Subcutaneous abdominal adipose tissue (tissue), 5 donors: ENCODE measurements around the gene HSP90AA1.

Experiments used
- H3K27ac ChIP-seq: one replicate; pipeline ENCODE4 v1.7.0; 2013; ENCODE audit warnings: low read depth, mild to moderate bottlenecking, inconsistent platforms, low read length, moderate library complexity
- H3K27me3 ChIP-seq, 5 donors: one replicate each; pipeline ENCODE4 v1.7.0; 2013; ENCODE audit warnings: low read length in 5 of 5, inconsistent platforms in 1 of 5; ENCODE audit not compliant: control insufficient read depth in 5 of 5, insufficient read depth in 4 of 5
- H3K36me3 ChIP-seq, 5 donors: one replicate each; pipeline ENCODE4 v1.7.0; 2013; ENCODE audit warnings: low read length in 5 of 5; ENCODE audit not compliant: control insufficient read depth in 5 of 5, insufficient read depth in 5 of 5
- H3K4me1 ChIP-seq, 5 donors: one replicate each; pipeline ENCODE4 v1.7.0; 2013; ENCODE audit warnings: low read length in 5 of 5, mild to moderate bottlenecking in 3 of 5, moderate library complexity in 1 of 5; ENCODE audit not compliant: control insufficient read depth in 5 of 5, insufficient read depth in 5 of 5
- H3K4me3 ChIP-seq, 5 donors: one replicate each; pipeline ENCODE4 v1.7.0; 2013; ENCODE audit warnings: low read length in 5 of 5, low read depth in 1 of 5
- H3K9ac ChIP-seq, 5 donors: one replicate each; pipeline ENCODE4 v1.7.0; 2013; ENCODE audit warnings: low read length in 5 of 5, mild to moderate bottlenecking in 4 of 5, moderate library complexity in 3 of 5
- H3K9me3 ChIP-seq, 5 donors: one replicate each; pipeline ENCODE4 v1.7.0; 2013; ENCODE audit warnings: low read length in 5 of 5; ENCODE audit not compliant: control insufficient read depth in 5 of 5
- donor health status: healthy.
- donor health status: healthy.
- donor health status: healthy.
- donor health status: healthy.
- donor health status: healthy.

The HSP90AA1 gene

GRCh38 chr14:102057480-102058114 is 29.2 kb downstream of the HSP90AA1 start:
- Histone ChIP-seq H3K9ac (no peak overlapping the region), H3K4me3 (no peak overlapping the region), H3K36me3 (peaks cover 0 to 19% (median 6%) of the 10 kb centered on the region in 5 donors), H3K27ac (no peak overlapping the region), H3K4me1 (peaks cover 0 to 6% (median 0%) of the 10 kb centered on the region in 5 donors), H3K9me3 (no peaks in the 10 kb centered on the region), H3K27me3 (no peaks in the 10 kb centered on the region)

GRCh38 chr14:102056694-102057442 is 30.0 kb downstream of the HSP90AA1 start:
- Histone ChIP-seq H3K27ac (no peak overlapping the region), H3K9ac (no peak overlapping the region), H3K4me1 (peaks cover 0 to 6% (median 0%) of the 10 kb centered on the region in 5 donors), H3K9me3 (no peaks in the 10 kb centered on the region), H3K4me3 (no peak overlapping the region), H3K27me3 (no peaks in the 10 kb centered on the region), H3K36me3 (peaks cover 0 to 26% (median 13%) of the 10 kb centered on the region in 5 donors)

- Histone ChIP-seq H3K9ac (no peak overlapping the region), H3K9me3 (no peaks in the 10 kb centered on the region), H3K36me3 (peaks cover 0 to 41% (median 27%) of the 10 kb centered on the region in 5 donors), H3K27ac (no peak overlapping the region), H3K4me3 (no peak overlapping the region), H3K27me3 (no peaks in the 10 kb centered on the region), H3K4me1 (peaks cover 0 to 6% (median 0%) of the 10 kb centered on the region in 5 donors)
Measured at GRCh38 chr14:102055181-102055901, 31.5 kb downstream of the HSP90AA1 start.

GRCh38 chr14:102052522-102052921 is 34.3 kb downstream of the HSP90AA1 start:
- Histone ChIP-seq H3K4me1 (peaks cover 0 to 10% (median 0%) of the 10 kb centered on the region in 5 donors), H3K36me3 (peaks cover 0 to 69% (median 55%) of the 10 kb centered on the region in 5 donors), H3K27ac (no peak overlapping the region), H3K9me3 (no peaks in the 10 kb centered on the region), H3K9ac (no peak overlapping the region), H3K27me3 (no peaks in the 10 kb centered on the region), H3K4me3 (no peak overlapping the region)

- Histone ChIP-seq H3K36me3 (peaks cover 0 to 83% (median 56%) of the 10 kb centered on the region in 5 donors), H3K4me1 (peaks cover 0 to 21% (median 7%) of the 10 kb centered on the region in 5 donors), H3K4me3 (no peak overlapping the region), H3K9ac (no peak overlapping the region), H3K9me3 (no peaks in the 10 kb centered on the region), H3K27me3 (no peaks in the 10 kb centered on the region), H3K27ac (no peak overlapping the region)
Measured at GRCh38 chr14:102050625-102051024, 36.2 kb downstream of the HSP90AA1 start.

- no peak overlapping the region for H3K27ac ChIP-seq
Measured at GRCh38 chr14:102050026-102050405, 36.8 kb downstream of the HSP90AA1 start.

GRCh38 chr14:102049258-102050025 is 37.4 kb downstream of the HSP90AA1 start:
- Histone ChIP-seq H3K4me1 (peaks cover 0 to 26% (median 11%) of the 10 kb centered on the region in 5 donors), H3K27me3 (no peaks in the 10 kb centered on the region), H3K9me3 (no peaks in the 10 kb centered on the region), H3K36me3 (peaks cover 0 to 86% (median 61%) of the 10 kb centered on the region in 5 donors), H3K27ac (no peak overlapping the region), H3K9ac (no peak overlapping the region), H3K4me3 (no peak overlapping the region)

More at GRCh38 chr14:102050026-102050405, 36.8 kb downstream of the HSP90AA1 start:
- no peaks in the 10 kb centered on the region for H3K27me3 ChIP-seq
- no peaks in the 10 kb centered on the region for H3K9me3 ChIP-seq
- peaks cover 0 to 83% (median 56%) of the 10 kb centered on the region in 5 donors for H3K36me3 ChIP-seq
- H3K4me1 ChIP-seq, result peaks cover 0 to 22% (median 7%) of the 10 kb centered on the region in 5 donors
- no peak overlapping the region for H3K4me3 ChIP-seq
- no peak overlapping the region for H3K9ac ChIP-seq

GRCh38 chr14:102047808-102048540 is 38.9 kb downstream of the HSP90AA1 start:
- Histone ChIP-seq H3K4me3 (no peak overlapping the region), H3K4me1 (peaks cover 0 to 38% (median 13%) of the 10 kb centered on the region in 5 donors), H3K36me3 (peaks cover 0 to 91% (median 71%) of the 10 kb centered on the region in 5 donors), H3K27me3 (no peaks in the 10 kb centered on the region), H3K27ac (no peak overlapping the region), H3K9me3 (no peaks in the 10 kb centered on the region), H3K9ac (no peak overlapping the region)
